Naive thymus-derived CD4-positive, alpha-beta T cell (primary cell): Measurements from ENCODE around the gene CALU. TPM values are rescaled to one million over a fixed set of nuclear protein-coding genes. Genes with fewer than 3 reads are reported as not detected.

ENCODE experiments used
- ATAC-seq: fragments of 150-1000 bp; cut with Tn5 transposase; 2 replicates; pipeline ENCODE4 v1.10.0; 2021; ENCODE audit warnings: mild to moderate bottlenecking, moderate library complexity
- CTCF ChIA-PET: fragments of 350-600 bp; sonication (Branson Sonifier 250); formaldehyde crosslinking; loops from one replicate; lab custom pipeline; 2021; ENCODE audit warnings: antibody characterized with exemption; lab: Charles Lee
- POLR2A ChIA-PET: fragments of 350-600 bp; sonication (Branson Sonifier 250); formaldehyde crosslinking; loops from one replicate; lab custom pipeline; 2021; ENCODE audit warnings: antibody characterized with exemption, inconsistent platforms; lab: Charles Lee
- DNase-seq, 9 donors: peaks; one replicate each; pipeline versions ENCODE4 v3.0.0 to v3.0.0-alpha.2; 2020 to 2022; ENCODE audit warnings: mixed read lengths in 1 of 9
- H3K27ac ChIP-seq: one replicate; pipeline ENCODE4 v1.7.0; 2013; ENCODE audit warnings: mild to moderate bottlenecking, low read depth, low read length, moderate library complexity
- H3K27me3 ChIP-seq, 2 donors: one replicate each; pipeline ENCODE4 v1.7.0; 2013; ENCODE audit warnings: low read length in 2 of 2, mild to moderate bottlenecking in 2 of 2, moderate library complexity in 2 of 2; ENCODE audit not compliant: control insufficient read depth in 2 of 2, insufficient read depth in 2 of 2
- H3K36me3 ChIP-seq, 3 experiments: 1 replicate in 2 of 3; 2 replicates in 1 of 3; pipeline ENCODE4 v1.7.0; 2013; ENCODE audit warnings: low read length in 3 of 3, mild to moderate bottlenecking in 3 of 3, moderate library complexity in 1 of 3; ENCODE audit not compliant: insufficient read depth in 3 of 3, control insufficient read depth in 2 of 3
- H3K4me1 ChIP-seq, 2 donors: one replicate each; pipeline ENCODE4 v1.7.0; 2013; ENCODE audit warnings: low read length in 2 of 2, mild to moderate bottlenecking in 2 of 2, moderate library complexity in 1 of 2; ENCODE audit not compliant: control insufficient read depth in 2 of 2, insufficient read depth in 2 of 2
- H3K4me3 ChIP-seq: 2 replicates; pipeline ENCODE4 v1.7.0; 2013; ENCODE audit warnings: mild to moderate bottlenecking, low read length
- H3K9me3 ChIP-seq, 3 experiments: 1 replicate in 2 of 3; 2 replicates in 1 of 3; pipeline ENCODE4 v1.7.0; 2013; ENCODE audit warnings: low read length in 3 of 3; ENCODE audit not compliant: control insufficient read depth in 2 of 3
- H3K27ac Mint-ChIP-seq, 9 donors: one replicate each; pipeline ENCODE4 v1.8.0; 2020 to 2022; ENCODE audit warnings: mixed read lengths in 9 of 9, mild to moderate bottlenecking in 8 of 9, moderate library complexity in 5 of 9, inconsistent platforms in 2 of 9
- H3K27me3 Mint-ChIP-seq, 5 donors: one replicate each; pipeline ENCODE4 v1.8.0; 2021 to 2022; ENCODE audit warnings: mixed read lengths in 5 of 5, mild to moderate bottlenecking in 1 of 5
- H3K36me3 Mint-ChIP-seq, 5 donors: one replicate each; pipeline ENCODE4 v1.8.0; 2020 to 2022; ENCODE audit warnings: mixed read lengths in 5 of 5, mild to moderate bottlenecking in 3 of 5, inconsistent platforms in 1 of 5
- H3K4me1 Mint-ChIP-seq, 7 donors: one replicate each; pipeline ENCODE4 v1.8.0; 2020 to 2022; ENCODE audit warnings: mixed read lengths in 7 of 7, mild to moderate bottlenecking in 3 of 7, inconsistent platforms in 1 of 7
- H3K4me3 Mint-ChIP-seq, 10 donors: one replicate each; pipeline ENCODE4 v1.8.0; 2020 to 2022; ENCODE audit warnings: mild to moderate bottlenecking in 10 of 10, mixed read lengths in 10 of 10, moderate library complexity in 6 of 10, inconsistent platforms in 2 of 10
- H3K9me3 Mint-ChIP-seq, 11 donors: one replicate each; pipeline ENCODE4 v1.8.0; 2020 to 2022; ENCODE audit warnings: mixed read lengths in 11 of 11, mild to moderate bottlenecking in 4 of 11, inconsistent platforms in 1 of 11, moderate library complexity in 1 of 11
- intact Hi-C, 2 donors: fragments of 100-400 bp; cut with micrococcal nuclease; formaldehyde crosslinking; loops; one replicate each; pipeline ENCODE4 v1.15.1; 2023
- polyA plus RNA-seq, 2 donors: library from polyadenylated mRNA; unstranded; fragments of 300-500 nt; fragmentation: Illumina TruSeq; gene quantifications; one replicate each; pipeline ENCODE4 v1.2.3, GENCODE V29; 2021
- total RNA-seq, 6 experiments: library from RNA in 5 of 6; stranded (reverse) in 5 of 6; gene quantifications; 1 replicate in 5 of 6; 2 replicates in 1 of 6; pipeline ENCODE4 v1.2.3 and lab custom pipeline; 2021 to 2026

CALU gene
- total and polyA plus RNA-seq, 7 experiments from 2014 or later = 18.6 to 36.2 (median 22.2) TPM

DNA sequence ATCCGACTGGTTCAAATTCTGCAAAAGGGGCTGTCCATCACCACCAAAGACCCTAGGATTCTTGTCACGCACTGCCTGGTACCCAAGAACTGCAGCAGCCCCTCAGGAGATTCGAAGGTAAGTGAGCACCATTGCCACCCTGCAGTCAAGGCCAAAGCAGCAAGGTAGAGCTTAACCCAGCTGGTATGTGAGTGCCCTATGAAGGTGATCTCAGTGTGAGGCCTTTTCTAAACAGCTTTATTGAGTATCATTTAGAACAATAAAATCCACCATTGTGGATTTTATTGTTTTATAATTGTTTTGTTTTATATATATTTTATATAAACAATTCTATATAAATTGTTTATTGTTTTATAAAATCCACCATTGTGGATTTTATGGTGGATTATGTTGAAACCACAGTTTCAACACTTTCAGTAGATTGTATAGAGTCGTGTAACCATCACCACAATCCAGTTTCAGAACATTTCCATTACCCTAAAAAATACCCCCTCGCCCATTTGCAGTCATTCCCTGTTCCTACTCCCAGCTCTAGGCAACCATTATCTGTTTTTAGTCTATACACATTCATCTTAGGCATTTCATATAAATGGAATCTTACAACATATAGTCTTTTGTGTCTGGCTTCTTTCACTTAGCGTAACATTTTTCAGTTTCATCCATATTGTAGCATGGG is 20.1 kb upstream of the CALU start:
- Mint-ChIP-seq H3K27me3 (peaks cover under 1 to 35% (median 21%) of the 10 kb centered on the region in 5 donors), H3K27ac (no peak overlapping the region), H3K9me3 (peaks cover 0 to 2% (median 0%) of the 10 kb centered on the region in 11 donors), H3K4me1 (no peaks in the 10 kb centered on the region), H3K36me3 (no peaks in the 10 kb centered on the region), H3K4me3 (no peak overlapping the region)
- H3K4me1 ChIP-seq = no peaks in the 10 kb centered on the region
- ChIA-PET CTCF (no interaction called here), POLR2A (no interaction called here)
- no peaks in the 10 kb centered on the region for H3K36me3 ChIP-seq
- H3K27me3 ChIP-seq = no peaks in the 10 kb centered on the region
- no peaks in the 10 kb centered on the region for H3K9me3 ChIP-seq
- no peak overlapping the region for H3K4me3 ChIP-seq
- no peak for ATAC-seq
- no peak for DNase-seq
- intact Hi-C loops = no loop called here
- H3K27ac ChIP-seq = no peak overlapping the region

DNA sequence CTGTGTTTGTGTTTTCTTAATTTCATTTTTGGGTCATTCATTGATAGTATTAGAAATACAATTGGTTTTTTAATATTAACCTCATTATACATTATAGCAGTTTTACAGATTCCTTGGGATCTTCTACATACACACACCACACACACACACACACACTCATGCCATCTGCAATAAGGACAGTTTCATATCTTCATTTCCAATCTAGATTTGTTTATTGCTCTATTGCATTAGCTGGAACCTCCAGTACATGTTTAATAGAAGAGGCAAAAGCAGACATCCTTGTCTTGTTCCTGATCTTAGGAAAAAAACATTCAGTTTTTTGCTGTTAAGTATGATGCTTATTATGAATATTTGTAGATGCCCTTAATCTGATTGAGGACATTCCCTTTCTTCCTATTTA is 17.8 kb upstream of the CALU start:
- Histone ChIP-seq H3K9me3 (no peaks in the 10 kb centered on the region), H3K36me3 (no peaks in the 10 kb centered on the region), H3K4me3 (no peak overlapping the region), H3K27me3 (no peaks in the 10 kb centered on the region), H3K27ac (no peak overlapping the region), H3K4me1 (no peaks in the 10 kb centered on the region)
- Mint-ChIP-seq H3K9me3 (no peaks in the 10 kb centered on the region), H3K27ac (no peak overlapping the region), H3K4me1 (peaks cover 0 to 3% (median 0%) of the 10 kb centered on the region in 7 donors), H3K4me3 (no peak overlapping the region), H3K36me3 (no peaks in the 10 kb centered on the region), H3K27me3 (peaks cover 9 to 34% (median 13%) of the 10 kb centered on the region in 5 donors)
- DNase-seq = no peak
- intact Hi-C loops = no loop called here
- ChIA-PET POLR2A (no interaction called here), CTCF (no interaction called here)
- ATAC-seq = no peak

- no peak overlapping the region for H3K4me3 Mint-ChIP-seq
- ATAC-seq = no peak
- CTCF ChIA-PET = no interaction called here
Measured at GRCh38 chr7:128724743-128725142, 14.4 kb upstream of the CALU start.

GRCh38 chr7:128725531-128725930 is 13.6 kb upstream of the CALU start:
- Mint-ChIP-seq H3K27ac (no peak overlapping the region), H3K4me3 (no peak overlapping the region), H3K4me1 (peaks cover 0 to 3% (median 0%) of the 10 kb centered on the region in 7 donors), H3K9me3 (no peaks in the 10 kb centered on the region), H3K36me3 (no peaks in the 10 kb centered on the region), H3K27me3 (peaks cover 5 to 35% (median 23%) of the 10 kb centered on the region in 5 donors)
- Histone ChIP-seq H3K27me3 (no peaks in the 10 kb centered on the region), H3K4me3 (no peak overlapping the region), H3K36me3 (no peaks in the 10 kb centered on the region), H3K4me1 (no peaks in the 10 kb centered on the region), H3K9me3 (no peaks in the 10 kb centered on the region), H3K27ac (no peak overlapping the region)
- ChIA-PET POLR2A (no interaction called here), CTCF (interaction anchor here (1.0 kb wide), 1 partner anchor 9 kb away, joined by 3 read pairs; no protein-coding TSS in a partner anchor)
- DNase-seq (no peak), ATAC-seq (no peak)
- intact Hi-C loops = no loop called here

More at GRCh38 chr7:128724743-128725142, 14.4 kb upstream of the CALU start:
- DNase-seq = no peak
- intact Hi-C loops = no loop called here
- Mint-ChIP-seq H3K9me3 (no peaks in the 10 kb centered on the region), H3K4me1 (peaks cover 0 to 3% (median 0%) of the 10 kb centered on the region in 7 donors), H3K27ac (no peak overlapping the region), H3K36me3 (no peaks in the 10 kb centered on the region), H3K27me3 (peaks cover 5 to 35% (median 25%) of the 10 kb centered on the region in 5 donors)
- H3K9me3 ChIP-seq = no peaks in the 10 kb centered on the region
- H3K4me3 ChIP-seq = no peak overlapping the region
- H3K4me1 ChIP-seq = no peaks in the 10 kb centered on the region
- POLR2A ChIA-PET = no interaction called here
- H3K27me3 ChIP-seq = no peaks in the 10 kb centered on the region
- H3K27ac ChIP-seq = no peak overlapping the region
- no peaks in the 10 kb centered on the region for H3K36me3 ChIP-seq

DNA sequence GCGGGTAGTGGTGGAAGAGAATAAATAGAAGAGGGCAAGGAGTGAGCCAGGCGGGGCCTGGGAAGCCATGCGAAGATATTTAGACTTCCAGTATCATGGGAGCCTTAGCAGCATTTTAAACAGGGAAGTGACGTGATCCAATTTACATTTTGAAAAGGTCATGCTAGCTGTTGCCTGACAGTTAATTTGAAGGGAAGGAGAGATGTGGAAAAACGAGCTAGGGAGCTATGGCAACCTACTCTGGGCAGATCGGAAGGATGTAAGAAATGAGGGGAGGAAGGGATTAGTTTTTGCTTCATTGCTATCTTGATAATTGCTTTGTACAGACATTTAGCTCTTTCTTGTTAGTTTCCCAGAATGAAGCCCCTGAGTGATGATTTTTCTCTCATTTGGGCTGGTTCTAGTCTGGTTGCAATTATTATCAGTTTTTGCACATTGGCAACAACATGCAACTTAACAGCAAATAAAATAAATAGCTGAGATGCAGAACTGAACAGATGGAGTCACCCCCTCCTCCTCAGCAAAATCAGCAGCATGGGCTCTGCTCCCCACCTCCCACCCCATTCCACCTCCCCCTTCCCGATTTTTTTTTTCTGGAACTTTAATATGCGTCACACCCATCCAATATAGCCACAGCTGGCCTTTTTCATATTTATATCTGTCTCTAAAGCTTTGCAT is 13.0 kb upstream of the CALU start:
- no peaks in the 10 kb centered on the region for H3K4me1 ChIP-seq
- no peaks in the 10 kb centered on the region for H3K9me3 ChIP-seq
- H3K4me1 Mint-ChIP-seq = peaks cover 0 to 3% (median 0%) of the 10 kb centered on the region in 7 donors
- ChIA-PET CTCF (interaction anchor here (1.0 kb wide), 1 partner anchor 9 kb away, joined by 3 read pairs; no protein-coding TSS in a partner anchor), POLR2A (no interaction called here)
- no peaks in the 10 kb centered on the region for H3K9me3 Mint-ChIP-seq
- no peaks in the 10 kb centered on the region for H3K27me3 ChIP-seq
- H3K27ac Mint-ChIP-seq = no peak overlapping the region
- no peak overlapping the region for H3K4me3 Mint-ChIP-seq
- intact Hi-C loops = no loop called here
- H3K36me3 ChIP-seq = no peaks in the 10 kb centered on the region
- no peaks in the 10 kb centered on the region for H3K36me3 Mint-ChIP-seq
- no peak overlapping the region for H3K27ac ChIP-seq
- DNase-seq (no peak), ATAC-seq (no peak)
- no peak overlapping the region for H3K4me3 ChIP-seq
- peaks cover 8 to 38% (median 24%) of the 10 kb centered on the region in 5 donors for H3K27me3 Mint-ChIP-seq

DNA sequence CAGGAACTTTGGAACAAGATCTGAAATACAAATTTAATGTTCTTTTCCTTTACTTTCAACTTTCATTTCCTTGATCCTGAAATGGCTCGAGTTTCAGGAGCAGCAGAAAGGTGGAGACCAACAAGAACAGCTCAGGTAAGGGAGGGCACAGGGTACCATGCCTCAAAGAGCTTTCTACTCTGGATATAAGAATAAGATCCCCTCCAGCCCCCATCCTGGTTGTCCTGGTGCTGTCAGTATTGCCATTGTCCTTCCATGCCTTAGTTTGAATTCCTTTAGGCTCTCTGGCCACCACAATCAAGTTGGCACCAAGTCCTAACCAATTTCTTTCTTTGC is 12.5 kb upstream of the CALU start:
- DNase-seq (no peak), ATAC-seq (no peak)
- Mint-ChIP-seq H3K4me1 (peaks cover 0 to 3% (median 0%) of the 10 kb centered on the region in 7 donors), H3K27ac (no peak overlapping the region), H3K9me3 (no peaks in the 10 kb centered on the region), H3K36me3 (no peaks in the 10 kb centered on the region), H3K27me3 (peaks cover 14 to 39% (median 26%) of the 10 kb centered on the region in 5 donors), H3K4me3 (no peak overlapping the region)
- Histone ChIP-seq H3K27ac (no peak overlapping the region), H3K4me3 (no peak overlapping the region), H3K36me3 (no peaks in the 10 kb centered on the region), H3K9me3 (no peaks in the 10 kb centered on the region), H3K27me3 (no peaks in the 10 kb centered on the region), H3K4me1 (no peaks in the 10 kb centered on the region)
- POLR2A ChIA-PET = no interaction called here
- CTCF ChIA-PET = interaction anchor here (1.0 kb wide), 1 partner anchor 8 kb away, joined by 3 read pairs; no protein-coding TSS in a partner anchor
- intact Hi-C loops = no loop called here
